ENCODE measurements around the gene CSPG4.
"Not testable (repeated sequence)": the region's sequence is repeated elsewhere in the genome, so short reads cannot be mapped to it uniquely, and the experiment has no call there.

The CSPG4 gene

DNA sequence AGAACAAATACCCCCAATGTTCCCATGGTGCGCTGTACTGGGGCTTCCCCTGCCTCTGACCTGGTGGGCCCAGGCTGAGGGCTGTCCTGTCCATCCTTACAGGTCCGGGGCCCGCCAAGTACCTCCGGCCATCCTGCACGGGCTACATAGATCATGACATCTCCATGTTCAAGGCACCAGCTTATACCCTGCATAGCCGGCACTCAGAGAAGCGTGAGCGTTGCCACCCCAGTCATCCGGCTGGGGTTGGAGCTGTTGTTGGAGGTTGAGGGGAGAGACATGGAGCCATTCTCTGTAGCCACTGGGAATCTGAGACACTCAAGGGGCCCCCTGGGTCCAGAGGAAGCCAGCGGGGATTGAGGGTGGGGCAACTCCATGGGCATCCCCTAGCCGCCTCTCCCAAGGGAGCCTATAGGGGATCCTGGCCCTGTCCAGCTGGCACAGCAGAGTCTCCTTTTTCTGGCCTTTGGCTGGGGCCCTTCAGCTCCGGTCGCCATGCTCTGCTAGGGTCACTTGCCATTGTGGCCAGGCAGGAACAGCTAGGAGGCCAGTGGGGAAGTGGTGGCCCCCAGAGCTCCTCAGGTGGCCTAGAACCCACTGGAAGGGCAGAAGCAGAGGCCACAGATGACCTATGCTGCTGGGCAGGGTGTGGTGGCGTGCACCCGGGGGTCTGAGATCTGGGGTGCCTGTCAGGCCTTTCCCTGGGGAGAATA lies 12.5 kb upstream of the CSPG4 start:
- no peaks in the 10 kb centered on the region for H4K20me1 ChIP-seq
- no peaks in the 10 kb centered on the region for H3K27me3 ChIP-seq
- no peaks in the 10 kb centered on the region for H3K9me3 ChIP-seq
- no peak overlapping the region for H3K4me3 ChIP-seq
- peak overlapping the region; percentile 71 for H3K4me2 ChIP-seq
- H3K9ac ChIP-seq, result 0 out of 2 replicates have a peak overlapping the region, but pooled peaks have one; percentile 12
- H3K27ac ChIP-seq, result peak overlapping the region; percentile 40; the same call in 1 of the 2 replicates
- H3K36me3 ChIP-seq, result no peaks in the 10 kb centered on the region
- H3K4me1 ChIP-seq, result peaks cover 53% of the 10 kb centered on the region
- TF ChIP-seq Cebpa-rat (IDR thresholded peaks at IDR 0.05), result no peak

DNA sequence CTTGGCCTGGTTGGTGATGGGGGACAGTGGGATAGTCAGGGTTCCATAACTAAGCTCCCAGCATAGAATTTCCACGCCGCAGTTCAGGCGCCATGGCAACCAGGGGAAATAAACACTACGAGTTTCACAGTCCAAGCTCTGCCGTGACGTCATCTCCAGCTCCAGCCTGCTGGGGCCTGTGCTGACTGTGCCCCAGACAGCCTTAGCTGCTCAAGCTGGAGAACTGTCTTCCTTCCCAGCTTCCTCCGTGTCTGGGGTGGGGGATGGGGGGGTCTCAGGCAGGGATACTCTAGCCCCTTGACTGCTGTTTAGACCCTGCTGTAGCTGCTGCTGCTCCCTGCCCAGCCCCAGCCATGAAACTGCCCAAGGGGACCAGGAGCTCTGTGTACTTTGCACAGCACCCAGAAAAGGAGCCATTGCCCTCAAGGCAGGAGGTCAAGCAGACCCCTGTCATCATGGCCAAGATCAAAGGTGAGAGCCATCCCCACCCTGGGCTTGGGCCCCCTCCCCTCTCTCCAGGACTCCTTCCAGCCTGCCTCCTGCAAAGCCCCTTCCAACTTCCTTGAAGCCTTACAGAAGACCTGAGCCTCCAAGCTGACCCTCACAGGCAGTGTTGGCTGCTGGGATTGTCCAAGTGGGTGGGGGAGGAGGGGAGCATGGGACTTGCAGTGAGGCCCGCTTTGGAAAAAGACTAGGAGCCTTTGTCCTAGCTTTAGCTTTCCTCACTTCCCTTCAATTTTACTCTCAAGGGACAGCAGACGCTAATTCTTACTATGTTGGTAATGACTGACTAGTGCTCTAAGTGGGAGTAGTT lies 11.4 kb upstream of the CSPG4 start:
- H3K9ac ChIP-seq, result no peak overlapping the region
- H3K4me3 ChIP-seq, result no peak overlapping the region
- no peaks in the 10 kb centered on the region for H3K27me3 ChIP-seq
- no peak for TF ChIP-seq Cebpa-rat (IDR thresholded peaks at IDR 0.05)
- peak overlapping the region; percentile 60 for H3K4me2 ChIP-seq
- no peaks in the 10 kb centered on the region for H4K20me1 ChIP-seq
- H3K36me3 ChIP-seq, result no peaks in the 10 kb centered on the region
- H3K4me1 ChIP-seq, result peaks cover 53% of the 10 kb centered on the region
- H3K9me3 ChIP-seq, result no peaks in the 10 kb centered on the region
- H3K27ac ChIP-seq, result no peak overlapping the region

DNA sequence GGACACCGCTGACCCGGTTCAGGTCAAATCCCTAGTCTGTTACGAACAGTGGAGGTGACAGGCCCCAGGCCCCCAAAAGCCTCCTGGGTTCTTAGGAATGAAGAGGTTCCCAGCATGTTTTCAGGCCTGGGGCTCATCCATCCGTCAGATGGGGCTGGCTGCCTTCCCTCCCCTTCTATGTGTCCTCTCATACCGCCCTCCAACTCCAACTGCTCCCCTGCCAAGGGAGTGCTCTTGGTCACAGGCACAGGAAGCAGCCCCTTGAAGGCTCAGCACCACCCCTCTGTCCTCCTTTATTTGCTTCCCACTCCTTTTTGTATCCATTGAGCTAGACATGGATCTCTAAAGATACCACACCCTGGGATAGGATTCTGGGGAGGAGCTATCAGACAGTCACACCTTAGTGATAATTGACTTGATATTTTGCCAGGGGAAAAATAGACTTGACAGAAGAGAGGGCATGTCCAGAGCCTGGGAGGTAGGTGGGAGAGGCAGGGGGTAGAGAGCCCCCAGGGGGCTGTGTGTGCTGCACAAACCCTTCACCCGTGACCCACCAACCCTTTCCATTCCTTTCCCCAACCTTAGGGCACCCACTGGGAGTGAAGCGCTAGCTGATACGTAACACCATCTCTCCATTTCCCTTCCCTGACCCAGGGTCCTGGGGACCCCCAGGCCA lies 10.7 kb upstream of the CSPG4 start:
- no peak overlapping the region for H3K4me3 ChIP-seq
- TF ChIP-seq Cebpa-rat (IDR thresholded peaks at IDR 0.05), result no peak
- no peaks in the 10 kb centered on the region for H3K36me3 ChIP-seq
- H3K4me2 ChIP-seq, result peak overlapping the region; percentile 60
- no peaks in the 10 kb centered on the region for H3K9me3 ChIP-seq
- H3K27ac ChIP-seq, result peak overlapping the region; percentile 40
- no peaks in the 10 kb centered on the region for H4K20me1 ChIP-seq
- peaks cover 53% of the 10 kb centered on the region for H3K4me1 ChIP-seq
- no peaks in the 10 kb centered on the region for H3K27me3 ChIP-seq
- peak overlapping the region; percentile 22; the same call in 1 of the 2 replicates for H3K9ac ChIP-seq

DNA sequence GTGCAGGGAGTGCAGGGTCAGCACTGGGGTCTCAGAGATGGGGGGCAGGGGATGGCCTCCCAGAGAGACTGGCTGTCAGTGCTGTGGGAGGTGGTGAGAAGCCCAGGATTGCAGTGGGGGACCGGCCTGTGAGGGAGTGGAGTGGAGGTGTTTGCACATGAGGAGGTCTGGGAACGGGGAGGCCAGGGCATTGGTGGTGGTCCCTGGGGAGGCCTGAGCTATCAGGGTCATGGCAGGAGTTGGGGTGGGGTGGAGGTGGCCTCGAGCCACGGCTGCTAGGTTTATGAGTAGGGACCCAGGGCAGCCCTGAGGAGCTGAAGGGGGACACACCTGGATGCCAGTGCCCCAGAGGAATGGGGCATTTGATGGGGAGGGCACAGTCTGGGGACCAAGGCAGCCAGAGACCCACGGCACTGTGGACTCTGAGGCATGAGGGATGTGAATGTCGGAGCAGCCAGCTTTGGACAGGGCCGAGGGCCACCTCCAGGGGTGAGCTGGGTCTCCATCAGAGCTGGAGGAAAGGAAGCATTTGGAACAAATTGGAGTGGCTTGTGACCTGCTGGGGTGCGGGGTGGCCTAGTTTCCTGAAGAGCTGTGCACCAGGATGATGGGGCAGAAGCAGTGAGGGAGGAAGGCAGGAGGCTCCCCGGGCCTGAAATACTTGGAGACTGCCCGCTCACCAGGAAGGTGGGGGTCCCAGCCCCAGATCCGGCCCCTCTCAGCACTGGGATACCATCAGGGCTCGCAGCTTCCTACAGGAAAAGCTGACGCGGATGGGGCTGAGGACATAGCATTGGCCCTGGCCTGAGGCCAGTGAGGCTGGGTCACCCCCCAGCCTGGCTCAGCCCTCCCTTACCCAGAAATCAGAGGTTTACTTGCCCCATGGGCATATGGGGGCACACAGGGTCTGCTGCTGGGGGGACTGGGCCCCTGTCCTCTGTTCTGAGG lies 9.5 kb upstream of the CSPG4 start:
- H3K9me3 ChIP-seq, result no peaks in the 10 kb centered on the region
- H3K4me3 ChIP-seq, result no peak overlapping the region
- H3K4me2 ChIP-seq, result no peak overlapping the region
- no peaks in the 10 kb centered on the region for H4K20me1 ChIP-seq
- no peak for TF ChIP-seq Cebpa-rat (IDR thresholded peaks at IDR 0.05)
- H3K27ac ChIP-seq, result peak overlapping the region; percentile 40
- H3K9ac ChIP-seq, result no peak overlapping the region
- H3K36me3 ChIP-seq, result no peaks in the 10 kb centered on the region
- H3K27me3 ChIP-seq, result no peaks in the 10 kb centered on the region
- peaks cover 51% of the 10 kb centered on the region for H3K4me1 ChIP-seq

DNA sequence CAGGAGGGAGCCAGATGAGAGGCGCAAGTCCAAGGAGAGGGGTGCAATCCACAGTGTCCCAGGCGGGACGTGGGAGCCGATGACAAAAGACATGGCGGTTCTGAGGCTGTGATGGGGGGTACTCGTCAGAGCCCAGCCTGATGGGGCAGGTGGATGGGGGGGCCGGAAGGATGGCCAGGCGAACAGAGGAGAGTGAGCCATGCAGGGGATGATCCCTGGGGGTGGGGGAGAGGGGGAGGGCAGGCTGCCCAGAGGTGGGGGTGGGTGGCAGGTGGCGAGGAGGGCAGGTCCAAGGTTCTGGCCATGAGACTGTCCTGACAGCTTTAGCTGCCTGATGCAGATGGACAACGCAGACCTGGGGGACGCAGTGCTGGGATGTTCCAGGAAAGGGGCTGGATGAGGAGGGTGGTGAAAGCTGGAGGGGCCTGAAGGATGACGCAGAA lies 8.9 kb upstream of the CSPG4 start:
- peaks cover 47% of the 10 kb centered on the region for H3K4me1 ChIP-seq
- no peaks in the 10 kb centered on the region for H4K20me1 ChIP-seq
- no peak overlapping the region for H3K27ac ChIP-seq
- no peaks in the 10 kb centered on the region for H3K9me3 ChIP-seq
- TF ChIP-seq Cebpa-rat (IDR thresholded peaks at IDR 0.05), result no peak
- H3K9ac ChIP-seq, result no peak overlapping the region
- H3K4me3 ChIP-seq, result no peak overlapping the region
- no peaks in the 10 kb centered on the region for H3K27me3 ChIP-seq
- peak overlapping the region; percentile 31 for H3K4me2 ChIP-seq
- H3K36me3 ChIP-seq, result no peaks in the 10 kb centered on the region

DNA sequence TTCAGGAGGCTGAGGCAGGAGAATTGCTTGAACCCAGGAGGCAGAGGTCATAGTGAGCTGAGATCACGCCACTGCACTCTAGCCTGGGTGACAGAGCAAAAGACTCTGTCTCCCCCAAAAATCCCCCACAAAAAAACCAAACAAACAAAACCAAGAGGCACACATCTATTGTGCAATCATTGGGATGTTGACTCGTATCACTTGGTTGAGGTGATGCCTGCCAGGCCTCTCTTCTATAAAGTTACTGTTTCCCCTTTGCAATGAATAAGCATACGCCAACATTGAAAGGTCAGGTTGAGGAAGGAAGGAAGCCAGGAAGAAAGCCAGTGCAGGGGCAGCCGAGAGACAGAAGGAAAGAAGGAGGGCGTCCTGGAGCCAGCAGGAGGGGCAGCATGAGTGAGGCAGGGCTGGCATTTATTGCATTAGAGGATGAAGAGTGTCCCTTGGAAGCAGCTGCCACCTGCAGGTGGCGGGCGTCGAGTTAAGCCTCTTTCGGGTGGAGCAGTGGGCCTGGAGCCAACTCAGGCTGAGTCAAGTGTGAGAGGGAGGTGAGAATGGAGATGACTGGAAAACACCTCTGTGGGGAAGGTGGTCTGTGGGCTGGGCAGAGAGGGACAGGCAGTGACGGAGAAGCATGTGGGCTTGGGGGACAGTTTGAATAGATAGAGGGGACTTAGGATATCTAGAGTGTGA lies 8.3 kb upstream of the CSPG4 start:
- Histone ChIP-seq H3K4me1 (peaks cover 47% of the 10 kb centered on the region), H3K27me3 (no peaks in the 10 kb centered on the region), H3K36me3 (no peaks in the 10 kb centered on the region), H3K4me3 (no peak overlapping the region), H3K9ac (no peak overlapping the region), H3K4me2 (peak overlapping the region; percentile 31), H3K27ac (no peak overlapping the region), H3K9me3 (no peaks in the 10 kb centered on the region), H4K20me1 (no peaks in the 10 kb centered on the region)
- peak; percentile 84 for TF ChIP-seq Cebpa-rat (IDR thresholded peaks at IDR 0.05)

DNA sequence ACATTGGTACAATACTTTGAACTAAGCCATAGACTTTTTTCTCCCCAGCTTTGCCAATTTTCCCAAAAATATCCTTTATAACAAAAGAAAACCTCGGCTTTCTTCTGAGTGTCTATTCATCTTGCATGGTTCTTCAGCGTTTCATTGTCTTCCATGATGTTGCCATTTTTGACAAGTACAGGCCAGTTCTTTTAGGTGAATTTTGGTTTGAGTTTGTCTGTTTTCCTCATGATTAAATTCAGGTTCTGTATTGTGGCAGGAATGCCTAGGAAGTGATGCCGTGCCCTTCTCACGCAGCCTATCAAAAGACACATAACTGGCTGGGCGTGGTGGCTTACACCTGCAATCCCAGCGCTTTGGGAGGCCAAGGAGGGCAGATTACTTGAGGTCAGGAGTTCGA lies 7.6 kb upstream of the CSPG4 start:
- Histone ChIP-seq H3K27ac (no peak overlapping the region), H3K36me3 (no peaks in the 10 kb centered on the region), H3K4me3 (no peak overlapping the region), H3K27me3 (no peaks in the 10 kb centered on the region), H4K20me1 (no peaks in the 10 kb centered on the region), H3K9me3 (no peaks in the 10 kb centered on the region), H3K4me2 (no peak overlapping the region), H3K4me1 (peaks cover 43% of the 10 kb centered on the region), H3K9ac (no peak overlapping the region)
- TF ChIP-seq Cebpa-rat (IDR thresholded peaks at IDR 0.05), result no peak

DNA sequence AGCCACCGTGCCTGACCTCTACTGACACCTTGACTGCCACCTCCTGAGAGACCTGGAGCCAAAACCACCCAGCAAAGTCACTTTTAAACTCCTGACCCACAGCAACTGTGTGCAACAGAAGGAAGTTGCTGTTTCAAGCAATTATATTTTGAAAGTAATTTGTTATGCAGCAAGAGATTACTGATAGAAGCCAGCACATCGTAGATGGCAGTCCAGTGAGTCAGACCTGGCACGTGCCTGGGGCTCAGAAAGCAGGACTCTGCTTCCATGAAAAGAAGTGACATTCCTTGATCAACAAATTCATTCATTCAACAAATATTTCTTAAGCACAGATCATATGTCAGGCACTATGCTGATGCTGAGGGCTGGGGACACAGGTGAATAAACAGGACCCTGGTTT lies 5.7 kb upstream of the CSPG4 start:
- Histone ChIP-seq H3K9ac (no peak overlapping the region), H4K20me1 (no peaks in the 10 kb centered on the region), H3K27ac (no peak overlapping the region), H3K4me1 (peaks cover 24% of the 10 kb centered on the region), H3K27me3 (peaks cover 4% of the 10 kb centered on the region), H3K4me3 (no peak overlapping the region), H3K4me2 (no peak overlapping the region), H3K36me3 (no peaks in the 10 kb centered on the region), H3K9me3 (no peaks in the 10 kb centered on the region)
- no peak for TF ChIP-seq Cebpa-rat (IDR thresholded peaks at IDR 0.05)

DNA sequence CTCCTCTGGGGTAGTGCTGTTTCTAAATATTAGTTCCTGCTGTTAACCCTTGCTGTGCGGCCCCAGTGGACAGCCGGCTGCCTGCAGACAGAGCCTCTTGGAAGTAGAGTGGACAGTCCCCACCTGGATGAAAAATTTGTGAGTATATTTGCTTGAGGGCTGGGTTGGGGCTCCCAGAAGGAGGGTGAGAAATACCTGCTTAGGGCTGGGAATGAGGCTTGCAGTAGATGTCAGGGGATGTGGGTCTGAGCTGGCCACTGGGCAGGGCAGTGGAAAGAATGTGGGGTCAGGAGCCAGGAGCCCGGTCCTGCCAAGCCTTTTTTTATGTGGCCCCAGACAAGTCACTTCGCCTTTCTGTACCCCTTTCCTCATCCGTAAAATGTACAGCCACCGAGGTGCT lies 4.4 kb upstream of the CSPG4 start:
- Histone ChIP-seq H3K27me3 (peaks cover 16% of the 10 kb centered on the region), H3K4me1 (peaks cover 19% of the 10 kb centered on the region)
- H4K20me1 ChIP-seq, H3K9ac ChIP-seq, H3K27ac ChIP-seq, H3K9me3 ChIP-seq, H3K36me3 ChIP-seq, H3K4me2 ChIP-seq, H3K4me3 ChIP-seq: not testable (repeated sequence)

DNA sequence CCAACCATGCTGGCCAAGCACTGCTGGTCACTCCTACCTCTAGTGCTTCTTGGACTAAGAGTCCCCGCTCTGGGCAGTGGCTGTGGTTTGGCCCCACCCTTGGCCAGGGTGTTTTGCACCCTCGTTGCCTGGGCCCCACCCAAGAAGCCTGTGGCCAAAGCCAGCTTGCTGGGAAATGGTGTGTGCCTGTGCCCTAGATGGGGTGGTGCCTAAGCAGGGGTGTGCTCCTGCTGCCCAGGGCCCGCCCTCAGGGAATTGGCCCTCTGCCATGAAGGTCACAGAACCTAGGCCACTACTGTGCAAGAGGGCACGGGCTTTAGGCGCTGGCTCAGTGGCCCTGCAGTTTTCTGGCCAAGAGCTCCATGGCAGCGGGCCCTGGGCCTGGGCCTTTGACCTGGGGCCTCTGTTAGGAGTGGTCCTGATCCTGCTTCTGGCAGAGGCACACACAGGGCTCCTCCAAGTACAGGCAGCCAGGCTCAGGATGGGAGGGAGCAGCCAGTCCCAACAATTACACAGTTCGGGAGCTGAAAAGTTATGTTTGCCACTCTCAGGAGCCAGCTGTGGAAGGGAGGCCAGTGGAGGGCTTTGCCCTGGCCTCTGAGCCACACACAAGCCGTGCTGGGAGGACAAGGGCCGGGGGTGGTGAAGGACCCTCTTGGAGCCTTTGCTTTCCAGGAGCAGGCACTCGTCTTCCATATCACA lies 3.8 kb upstream of the CSPG4 start:
- not testable (repeated sequence) for H3K4me2 ChIP-seq, H4K20me1 ChIP-seq

DNA sequence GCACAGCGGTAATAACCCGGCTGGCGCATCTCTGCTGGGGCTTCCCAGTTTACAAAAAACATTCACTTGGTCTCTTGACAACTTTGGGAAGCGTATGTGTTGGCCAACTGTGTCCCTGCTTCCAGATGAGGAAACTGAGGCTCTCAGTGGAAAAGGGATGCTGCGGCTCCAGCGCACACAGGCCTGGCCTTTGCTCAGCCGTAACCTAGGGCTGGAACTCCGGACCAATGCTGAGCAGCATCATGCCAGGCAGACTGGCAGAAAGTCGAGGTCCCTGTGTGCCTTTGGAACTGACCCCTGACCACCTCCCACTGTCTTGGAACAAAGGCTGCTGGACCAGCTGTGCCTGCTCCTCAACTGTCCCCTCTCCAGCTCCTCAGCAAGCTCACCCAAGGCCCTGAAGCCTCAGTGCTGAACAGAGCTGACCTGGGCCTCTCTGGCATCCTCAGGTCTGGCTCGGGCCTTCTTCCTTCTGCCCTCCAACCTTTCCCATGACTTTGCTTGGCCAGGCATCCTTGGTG lies 2.7 kb upstream of the CSPG4 start:
- H3K36me3 ChIP-seq, H4K20me1 ChIP-seq, H3K4me1 ChIP-seq, H3K4me2 ChIP-seq, H3K9me3 ChIP-seq, H3K4me3 ChIP-seq, H3K27ac ChIP-seq, H3K9ac ChIP-seq: not testable (repeated sequence)
- peaks cover 16% of the 10 kb centered on the region for H3K27me3 ChIP-seq

More for the DNA sequence above, 3.8 kb upstream of the CSPG4 start:
- H3K9me3 ChIP-seq, H3K9ac ChIP-seq, H3K36me3 ChIP-seq, H3K27ac ChIP-seq, H3K4me3 ChIP-seq: not testable (repeated sequence)
- Histone ChIP-seq H3K27me3 (peaks cover 16% of the 10 kb centered on the region), H3K4me1 (peaks cover 18% of the 10 kb centered on the region)
